Testis (tissue), 3 donors: Measurements from ENCODE around the gene NT5E. TPM values are rescaled to one million over a fixed set of nuclear protein-coding genes. Genes with fewer than 3 reads are reported as not detected.

Experiments
- DNase-seq: peaks from one replicate; pipeline ENCODE4 v3.0.0-alpha.2; 2019
- H3K27ac ChIP-seq, 2 donors: fragments of 200-600 bp; sonication (generic); one replicate each; pipeline ENCODE4 v1.5.1; 2019
- H3K27me3 ChIP-seq: fragments of 200-600 bp; sonication (generic); one replicate; pipeline ENCODE4 v1.5.1; 2019
- H3K36me3 ChIP-seq: fragments of 200-600 bp; sonication (generic); one replicate; pipeline ENCODE4 v1.5.1; 2017; ENCODE audit warnings: low read depth; ENCODE audit errors: missing control alignments
- H3K4me1 ChIP-seq: fragments of 200-600 bp; sonication (generic); one replicate; pipeline ENCODE4 v1.5.1; 2019
- H3K4me3 ChIP-seq, 2 donors: fragments of 200-600 bp; sonication (generic); one replicate each; pipeline ENCODE4 v1.5.1; 2017 to 2019
- H3K9me3 ChIP-seq: fragments of 200-600 bp; sonication (generic); one replicate; pipeline ENCODE4 v1.5.1; 2017
- CTCF ChIP-seq, 3 experiments: fragments of 450-650 bp in 2 of 3; fragments of 200-600 bp in 1 of 3; sonication (generic) in 1 of 3; IDR thresholded peaks; one replicate each; pipeline ENCODE4 v1.5.1; 2016 to 2019; ENCODE audit warnings: antibody characterized with exemption in 3 of 3, mild to moderate bottlenecking in 2 of 3, moderate library complexity in 1 of 3
- POLR2A ChIP-seq: fragments of 450-650 bp; IDR thresholded peaks from one replicate; pipeline ENCODE4 v1.6.1; 2017; ENCODE audit warnings: antibody characterized with exemption, mild to moderate bottlenecking, moderate library complexity
- WGBS, 2 donors: methylation state at CpG; one replicate each; pipeline ENCODE4 v1.1.5; 2018; 5-methylcytosine and 5-hydroxymethylcytosine counted together
- intact Hi-C: fragments of 100-400 bp; cut with DNase I; formaldehyde crosslinking; loops from one replicate; pipeline ENCODE4 v1.15.1; 2023; ENCODE audit warnings: low total_unique reads
- polyA plus RNA-seq: library from polyadenylated mRNA; stranded (reverse); fragments of 350-450 nt; fragmentation: Illumina TruSeq; extraction: RNeasy Lipid Tissue Mini Kit (QIAGEN cat#74804); gene quantifications from one replicate; pipeline ENCODE4 v1.2.3, GENCODE V29; 2014; ENCODE audit warnings: low read depth, low replicate concordance; ENCODE audit not compliant: insufficient read depth
- total RNA-seq, 2 donors: library from RNA; depleted of rRNA; stranded (reverse); fragments of >200 nt; gene quantifications; one replicate each; pipeline ENCODE4 v1.2.3, GENCODE V29; 2016

Gene NT5E
- total and polyA plus RNA-seq, 3 donors from 2014 or later = 32.3 to 33.8 (median 32.4) TPM

- WGBS, 2 donors = 52 to 55% methylated on average over 4 of the region's 4 CpGs
- DNase-seq = no peak
- Histone ChIP-seq H3K4me1 (peaks cover 23% of the 10 kb centered on the region), H3K27ac (peak overlapping the region in 1 of 2 donors; percentile 76), H3K4me3 (no peak overlapping the region), H3K36me3 (no peaks in the 10 kb centered on the region), H3K27me3 (no peaks in the 10 kb centered on the region), H3K9me3 (no peaks in the 10 kb centered on the region)
- TF ChIP-seq CTCF (IDR thresholded peaks at IDR 0.05) (no peak), POLR2A (no peak)
- intact Hi-C loops = no loop called here
These were observed 10.5 kb downstream of the NT5E start for GRCh38 chr6:85460154-85460920.

GRCh38 chr6:85460921-85461797 lies 11.3 kb downstream of the NT5E start:
- Histone ChIP-seq H3K9me3 (no peaks in the 10 kb centered on the region), H3K4me3 (no peak overlapping the region), H3K4me1 (peaks cover 23% of the 10 kb centered on the region), H3K36me3 (no peaks in the 10 kb centered on the region), H3K27ac (peak overlapping the region; percentile 57 to 76), H3K27me3 (no peaks in the 10 kb centered on the region)
- no peak for TF ChIP-seq POLR2A
- intact Hi-C loops = no loop called here
- DNase-seq = no peak
- WGBS, 2 donors = 32 to 47% methylated on average over 4 of the region's 4 CpGs

GRCh38 chr6:85461798-85462170 lies 11.9 kb downstream of the NT5E start:
- Histone ChIP-seq H3K36me3 (no peaks in the 10 kb centered on the region), H3K27me3 (no peaks in the 10 kb centered on the region), H3K27ac (peak overlapping the region; percentile 57 to 76), H3K9me3 (no peaks in the 10 kb centered on the region), H3K4me3 (no peak overlapping the region), H3K4me1 (peaks cover 23% of the 10 kb centered on the region)
- no peak for TF ChIP-seq CTCF (IDR thresholded peaks at IDR 0.05)
- no peak for TF ChIP-seq POLR2A
- 83 to 92% methylated on average over 3 to 4 of the region's 4 CpGs for WGBS, 2 donors
- DNase-seq = no peak
- intact Hi-C loops = no loop called here

- TF ChIP-seq CTCF (IDR thresholded peaks at IDR 0.05) (no peak), POLR2A (no peak)
- 82 to 89% methylated on average over 2 of the region's 2 CpGs for WGBS, 2 donors
- peaks cover 23% of the 10 kb centered on the region for H3K4me1 ChIP-seq
- no peak overlapping the region for H3K4me3 ChIP-seq
- no peak overlapping the region for H3K27ac ChIP-seq
- intact Hi-C loops = no loop called here
- H3K27me3 ChIP-seq = no peaks in the 10 kb centered on the region
- no peaks in the 10 kb centered on the region for H3K36me3 ChIP-seq
- DNase-seq = no peak
- no peaks in the 10 kb centered on the region for H3K9me3 ChIP-seq
These were observed 12.8 kb downstream of the NT5E start for GRCh38 chr6:85462673-85463072.

GRCh38 chr6:85463621-85464259 lies 13.9 kb downstream of the NT5E start:
- Histone ChIP-seq H3K27me3 (no peaks in the 10 kb centered on the region), H3K27ac (no peak overlapping the region), H3K9me3 (no peaks in the 10 kb centered on the region), H3K4me1 (peaks cover 16% of the 10 kb centered on the region), H3K36me3 (no peaks in the 10 kb centered on the region), H3K4me3 (no peak overlapping the region)
- intact Hi-C loops = no loop called here
- TF ChIP-seq POLR2A = no peak
- no peak for TF ChIP-seq CTCF (IDR thresholded peaks at IDR 0.05)
- 79 to 87% methylated on average over 4 of the region's 4 CpGs for WGBS, 2 donors
- no peak for DNase-seq
